GM12801 (cell line): ENCODE measurements around the gene DNAH17.

Source experiments
- TF ChIP-seq, protein P1 (sequence below): IDR thresholded peaks from one replicate; pipeline ENCODE4 v1.5.1; 2011; ENCODE audit warnings: control low read depth; ENCODE audit not compliant: insufficient read length; ENCODE audit errors: extremely low read depth

Gene DNAH17

DNA sequence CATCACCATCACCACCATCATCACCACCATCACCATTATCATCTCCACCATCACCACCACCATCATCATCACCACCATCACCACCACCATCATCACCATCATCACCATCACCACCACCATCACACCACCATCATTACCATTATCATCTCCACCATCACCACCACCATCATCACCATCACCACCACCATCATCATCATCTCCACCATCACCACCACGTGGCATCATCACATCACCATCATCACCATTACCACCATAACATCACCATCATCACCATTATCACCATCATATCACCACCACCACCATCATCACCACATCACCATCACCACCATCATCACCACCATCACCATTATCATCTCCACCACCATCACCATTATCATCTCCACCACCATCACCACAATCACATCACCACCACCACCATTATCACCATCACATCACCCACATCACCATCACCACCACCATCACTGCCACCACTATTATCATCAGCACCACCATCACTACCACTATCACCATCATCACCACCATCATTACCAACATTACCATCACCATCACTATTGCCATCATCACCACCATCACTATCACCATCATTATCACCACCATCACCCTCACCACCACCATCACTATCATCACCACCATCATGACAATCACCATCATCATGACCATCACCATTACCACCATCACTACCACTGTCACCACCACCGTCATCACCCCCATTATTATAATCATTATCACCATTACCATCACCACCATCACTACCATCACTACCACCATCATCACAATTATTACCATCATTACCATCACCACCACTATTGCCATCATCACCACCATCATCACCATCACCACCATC, 99.1 kb downstream of the DNAH17 start:
- TF ChIP-seq, protein P1, sequence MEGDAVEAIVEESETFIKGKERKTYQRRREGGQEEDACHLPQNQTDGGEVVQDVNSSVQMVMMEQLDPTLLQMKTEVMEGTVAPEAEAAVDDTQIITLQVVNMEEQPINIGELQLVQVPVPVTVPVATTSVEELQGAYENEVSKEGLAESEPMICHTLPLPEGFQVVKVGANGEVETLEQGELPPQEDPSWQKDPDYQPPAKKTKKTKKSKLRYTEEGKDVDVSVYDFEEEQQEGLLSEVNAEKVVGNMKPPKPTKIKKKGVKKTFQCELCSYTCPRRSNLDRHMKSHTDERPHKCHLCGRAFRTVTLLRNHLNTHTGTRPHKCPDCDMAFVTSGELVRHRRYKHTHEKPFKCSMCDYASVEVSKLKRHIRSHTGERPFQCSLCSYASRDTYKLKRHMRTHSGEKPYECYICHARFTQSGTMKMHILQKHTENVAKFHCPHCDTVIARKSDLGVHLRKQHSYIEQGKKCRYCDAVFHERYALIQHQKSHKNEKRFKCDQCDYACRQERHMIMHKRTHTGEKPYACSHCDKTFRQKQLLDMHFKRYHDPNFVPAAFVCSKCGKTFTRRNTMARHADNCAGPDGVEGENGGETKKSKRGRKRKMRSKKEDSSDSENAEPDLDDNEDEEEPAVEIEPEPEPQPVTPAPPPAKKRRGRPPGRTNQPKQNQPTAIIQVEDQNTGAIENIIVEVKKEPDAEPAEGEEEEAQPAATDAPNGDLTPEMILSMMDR, result no peak

DNA sequence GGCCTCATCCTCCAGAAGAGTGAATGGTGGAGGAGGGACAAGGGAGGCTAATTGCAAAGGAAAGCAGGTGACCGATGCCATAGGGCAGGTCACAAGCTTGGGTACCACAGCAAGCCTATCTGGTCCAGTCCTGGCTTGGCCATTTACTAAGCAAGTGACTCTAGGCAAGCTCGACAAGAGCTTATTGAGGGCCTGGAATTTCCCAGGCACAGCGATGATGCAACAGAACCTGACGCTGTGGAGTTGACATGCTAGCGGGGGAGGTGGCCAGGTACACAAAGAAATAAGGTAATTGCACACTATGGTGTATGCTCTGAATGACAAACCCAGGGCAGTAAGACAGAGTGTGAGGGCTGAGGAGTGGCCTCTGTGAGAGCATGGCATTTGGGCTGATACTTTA, 100.2 kb downstream of the DNAH17 start:
- TF ChIP-seq, protein P1, result no peak

DNA sequence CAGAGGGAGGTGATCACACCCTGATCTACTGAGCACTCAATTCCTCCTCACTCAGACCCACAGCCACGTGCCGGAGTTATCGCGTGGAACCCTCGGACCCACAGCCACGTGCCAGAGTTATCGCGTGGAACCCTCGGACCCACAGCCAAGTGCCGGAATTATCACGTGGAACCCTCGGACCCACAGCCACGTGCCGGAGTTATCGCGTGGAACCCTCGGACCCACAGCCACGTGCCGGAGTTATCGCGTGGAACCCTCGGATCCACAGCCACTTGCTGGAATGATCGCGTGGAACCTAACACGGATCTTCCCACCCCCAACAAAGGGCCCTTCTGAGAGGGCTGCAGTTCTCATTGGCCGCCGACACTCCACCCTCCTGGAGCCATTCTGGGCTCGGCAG, 101.0 kb downstream of the DNAH17 start:
- TF ChIP-seq, protein P1, result no peak

DNA sequence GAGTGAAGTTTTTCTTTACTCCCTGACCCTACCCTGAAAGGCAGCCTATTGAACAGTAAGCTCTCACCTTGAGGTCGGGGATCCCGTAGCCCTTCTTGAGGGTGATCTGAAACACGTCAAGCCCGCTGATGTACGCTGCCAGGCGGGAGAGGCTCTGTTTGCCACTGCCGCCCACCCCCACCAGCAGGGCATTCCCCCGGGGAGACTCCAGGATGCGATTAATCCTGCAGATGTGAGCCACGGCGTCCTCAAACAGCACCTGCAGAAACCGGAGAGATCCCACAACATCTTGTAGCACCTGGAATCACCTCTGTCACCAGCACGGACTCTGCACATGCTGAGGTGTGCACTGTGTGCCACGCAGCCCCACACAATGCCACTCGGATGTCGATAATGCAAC, 102.0 kb downstream of the DNAH17 start:
- TF ChIP-seq, protein P1, result no peak

- TF ChIP-seq, protein P1, result no peak
Observed at GRCh38 chr17:78474614-78475146, 102.5 kb downstream of the DNAH17 start.

DNA sequence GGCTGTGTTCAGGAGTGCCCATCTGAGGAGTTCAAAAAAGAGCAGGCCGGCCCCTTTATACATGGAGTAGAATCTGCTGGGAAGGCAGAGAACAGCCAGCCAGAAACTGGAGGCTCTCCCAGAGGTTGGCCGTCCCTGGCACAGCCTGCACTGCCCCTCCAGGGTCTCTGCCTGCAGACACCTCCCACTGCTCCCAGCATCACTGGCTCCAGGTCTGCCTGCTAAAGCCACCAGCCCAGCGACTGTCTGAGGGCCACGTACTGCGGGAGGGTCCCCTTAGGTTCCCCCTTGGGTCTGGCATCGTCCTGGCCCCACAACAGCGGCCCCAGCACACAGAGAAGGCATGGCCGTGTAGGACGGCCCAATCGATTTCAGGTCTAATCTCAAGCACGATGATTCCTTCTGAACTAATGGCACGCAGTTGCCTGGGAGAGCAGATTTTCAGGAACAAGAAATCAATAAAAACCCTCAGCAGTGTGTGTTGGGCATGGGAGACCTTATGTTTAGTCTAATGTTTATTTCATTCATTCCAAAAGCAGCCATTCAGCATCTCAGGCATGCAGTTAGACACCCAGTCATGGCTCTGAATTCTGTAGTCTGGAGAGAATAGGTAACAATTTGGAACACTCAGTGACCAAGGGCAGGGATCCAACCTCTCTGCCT, 103.1 kb downstream of the DNAH17 start:
- TF ChIP-seq, protein P1, result no peak

- TF ChIP-seq, protein P1, result no peak
Observed at GRCh38 chr17:78472035-78472905, 104.9 kb downstream of the DNAH17 start.
